Measurements from ENCODE around the gene FLVCR2.

The FLVCR2 gene

GRCh38 chr14:75539561-75540478 lies 38.6 kb upstream of the FLVCR2 start:
- no peak for ATAC-seq
- TF ChIP-seq GLIS3 (CRISPR knock-in tag; IDR thresholded peaks at IDR 0.05) (no peak), SNAI2 (CRISPR knock-in tag; IDR thresholded peaks at IDR 0.05) (no peak), POU6F1 (CRISPR knock-in tag; IDR thresholded peaks at IDR 0.05; ENCODE audit: borderline replicate concordance, low read depth) (no peak), TCF4 (CRISPR knock-in tag; IDR thresholded peaks at IDR 0.05; ENCODE audit: borderline replicate concordance) (no peak), CREB5 (CRISPR knock-in tag; IDR thresholded peaks at IDR 0.05; ENCODE audit: low read depth) (no peak), ISL1 (CRISPR knock-in tag; IDR thresholded peaks at IDR 0.05) (no peak), ARNTL (CRISPR knock-in tag; IDR thresholded peaks at IDR 0.05; ENCODE audit: borderline replicate concordance, low read depth) (no peak), ESRRG (CRISPR knock-in tag; IDR thresholded peaks at IDR 0.05) (no peak), ZNF565 (CRISPR knock-in tag; conservative IDR thresholded peaks at IDR 0.05; ENCODE audit: low read depth) (no peak), PATZ1 (CRISPR knock-in tag; IDR thresholded peaks at IDR 0.05; ENCODE audit: borderline replicate concordance) (no peak), CSRNP3 (CRISPR knock-in tag; IDR thresholded peaks at IDR 0.05) (no peak)

- ATAC-seq, result no peak
- TF ChIP-seq ZC3H10 (CRISPR knock-in tag; IDR thresholded peaks at IDR 0.05), result no peak
- TF ChIP-seq ZFP3 (CRISPR knock-in tag; IDR thresholded peaks at IDR 0.05), result no peak
- TF ChIP-seq TSHZ2 (CRISPR knock-in tag; IDR thresholded peaks at IDR 0.05), result no peak
- no peak for TF ChIP-seq ZNF70 (CRISPR knock-in tag; IDR thresholded peaks at IDR 0.05)
- no peak for TF ChIP-seq PATZ1 (CRISPR knock-in tag; IDR thresholded peaks at IDR 0.05; ENCODE audit: borderline replicate concordance)
- TF ChIP-seq ZNF8 (CRISPR knock-in tag; IDR thresholded peaks at IDR 0.05), result no peak
- TF ChIP-seq BACH2 (CRISPR knock-in tag; IDR thresholded peaks at IDR 0.05; ENCODE audit: borderline replicate concordance), result no peak
- TF ChIP-seq CSDC2 (CRISPR knock-in tag; IDR thresholded peaks at IDR 0.05), result no peak
- no peak for TF ChIP-seq SNAI2 (CRISPR knock-in tag; IDR thresholded peaks at IDR 0.05)
- TF ChIP-seq OSR1 (CRISPR knock-in tag; IDR thresholded peaks at IDR 0.05), result no peak
- no peak for TF ChIP-seq TCF4 (CRISPR knock-in tag; IDR thresholded peaks at IDR 0.05; ENCODE audit: borderline replicate concordance)
- no peak for TF ChIP-seq ZNF565 (CRISPR knock-in tag; conservative IDR thresholded peaks at IDR 0.05; ENCODE audit: low read depth)
Observed at GRCh38 chr14:75540479-75540851, 38.0 kb upstream of the FLVCR2 start.

All from SK-N-SH treated with all-trans-retinoic acid at 6 μM for 48 hours (cell line).